Hematopoietic multipotent progenitor cell (in vitro differentiated cells): ENCODE results near the gene SUPT20H. TPM values are rescaled to one million over a fixed set of nuclear protein-coding genes. Genes with fewer than 3 reads are reported as not detected.

ENCODE experiments used
- DNase-seq, 3 donors: peaks; one replicate each; pipeline ENCODE4 v3.0.0-alpha.2; 2011 to 2015; ENCODE audit warnings: low read depth in 2 of 3, low spot score in 2 of 3
- total RNA-seq: library from RNA; depleted of rRNA; stranded (reverse); fragments of >200 nt; gene quantifications from one replicate; pipeline ENCODE4 v1.2.3, GENCODE V29; 2012

Gene SUPT20H
- total RNA-seq, 1 donor, result 26.9 TPM

GRCh38 chr13:37009692-37010091, 49.8 kb downstream of the SUPT20H start:
- DNase-seq, result no peak

GRCh38 chr13:37001921-37002250, 57.6 kb downstream of the SUPT20H start:
- DNase-seq, result no peak

GRCh38 chr13:36999054-36999714, 60.3 kb downstream of the SUPT20H start, which contains the start of gene ALG5:
ALG5 (minus strand) TSS chr13:36999340; CDS start chr13:36999300, 40 bp downstream.
- peak; percentile 91 to 94 (median 93) for DNase-seq

GRCh38 chr13:36998624-36999041, 60.9 kb downstream of the SUPT20H start:
- DNase-seq, result peak in 2 of 3 donors; percentile 31 to 39

GRCh38 chr13:36997716-36998427, 61.6 kb downstream of the SUPT20H start:
- no peak for DNase-seq

- DNase-seq, result no peak
Measured at GRCh38 chr13:36992362-36992761, 67.1 kb downstream of the SUPT20H start.

- DNase-seq, result no peak
Measured at GRCh38 chr13:36986462-36987240, 72.8 kb downstream of the SUPT20H start.

GRCh38 chr13:36981156-36981743, 78.2 kb downstream of the SUPT20H start:
- peak in 2 of 3 donors; percentile 46 to 76 for DNase-seq

GRCh38 chr13:36979361-36980050, 80.0 kb downstream of the SUPT20H start:
- DNase-seq, result no peak

GRCh38 chr13:36975172-36975571, 84.3 kb downstream of the SUPT20H start:
- DNase-seq, result peak in 1 of 3 donors; percentile 37

- DNase-seq, result peak in 1 of 3 donors; percentile 7
Measured at GRCh38 chr13:36973621-36974295, 85.7 kb downstream of the SUPT20H start.

GRCh38 chr13:36973009-36973408, 86.5 kb downstream of the SUPT20H start:
- no peak for DNase-seq

GRCh38 chr13:36966404-36966803, 93.1 kb downstream of the SUPT20H start:
- DNase-seq, result no peak

GRCh38 chr13:36965767-36966166, 93.7 kb downstream of the SUPT20H start:
- no peak for DNase-seq

- no peak for DNase-seq
Measured at GRCh38 chr13:36959456-36960116, 99.9 kb downstream of the SUPT20H start.
